Thyroid gland (tissue), 4 donors: ENCODE results near the gene MYPN.

Experiments
- CTCF ChIP-seq, 6 experiments: fragments of 200-600 bp in 3 of 6; fragments of 450-650 bp in 3 of 6; sonication (generic) in 3 of 6; IDR thresholded peaks; one replicate each; pipeline ENCODE4 v1.5.1; 2016 to 2019; ENCODE audit warnings: antibody characterized with exemption in 6 of 6, mild to moderate bottlenecking in 2 of 6, inconsistent platforms in 1 of 6, moderate library complexity in 1 of 6
- POLR2A ChIP-seq, 2 donors: fragments of 450-650 bp; IDR thresholded peaks; one replicate each; pipeline ENCODE4 v1.6.1; 2017; ENCODE audit warnings: antibody characterized with exemption in 2 of 2, mild to moderate bottlenecking in 2 of 2, moderate library complexity in 1 of 2

GRCh38 chr10:68132391-68132790, 23.1 kb downstream of the MYPN start:
- TF ChIP-seq POLR2A (IDR thresholded peaks at IDR 0.05) (no peak), CTCF (IDR thresholded peaks at IDR 0.05) (no peak)
